Muscle of back (tissue), 13 donors: Measurements from ENCODE around the gene IRX2. TPM values are rescaled to one million over a fixed set of nuclear protein-coding genes. Genes with fewer than 3 reads are reported as not detected.
A peak's percentile ranks its signal among the peaks of the same experiment; 100 is the strongest.

Experiments used
- DNase-seq, 3 donors: peaks; one replicate each; pipeline versions ENCODE4 v3.0.0 to v3.0.0-alpha.2; 2013
- long read RNA-seq, 9 donors: transcript quantifications; one replicate each; lab custom pipeline, GENCODE V29; 2026
- polyA plus RNA-seq, 10 donors: library from polyadenylated mRNA; unstranded; fragments of 120-200 nt; gene quantifications; one replicate each; pipeline ENCODE4 v1.2.1, GENCODE V29; 2013; ENCODE audit not compliant: insufficient read length in 10 of 10

IRX2 gene
- polyA plus RNA-seq: 10 to 100 TPM in 2 of 10 donors, under 1 TPM in 8; 0.10 to 23.6 (median 0.20) TPM
- long read RNA-seq, donor 1: 0 reads
- long read RNA-seq, donor 2: 0 reads
- long read RNA-seq, donor 3: 0 reads
- long read RNA-seq, donor 4, partial matches to known transcripts: 0 of 1 reads
- long read RNA-seq, donor 4, other reads (novel, unspliced or antisense): 0 of 1 reads
- long read RNA-seq, donor 5: 0 reads
- long read RNA-seq, donor 6: 0 reads
- long read RNA-seq, donor 7: 0 reads
- long read RNA-seq, donor 8, partial matches to known transcripts: 0 of 3 reads
- long read RNA-seq, donor 8, other reads (novel, unspliced or antisense): 0 of 3 reads
- long read RNA-seq, donor 9: 0 reads

DNA sequence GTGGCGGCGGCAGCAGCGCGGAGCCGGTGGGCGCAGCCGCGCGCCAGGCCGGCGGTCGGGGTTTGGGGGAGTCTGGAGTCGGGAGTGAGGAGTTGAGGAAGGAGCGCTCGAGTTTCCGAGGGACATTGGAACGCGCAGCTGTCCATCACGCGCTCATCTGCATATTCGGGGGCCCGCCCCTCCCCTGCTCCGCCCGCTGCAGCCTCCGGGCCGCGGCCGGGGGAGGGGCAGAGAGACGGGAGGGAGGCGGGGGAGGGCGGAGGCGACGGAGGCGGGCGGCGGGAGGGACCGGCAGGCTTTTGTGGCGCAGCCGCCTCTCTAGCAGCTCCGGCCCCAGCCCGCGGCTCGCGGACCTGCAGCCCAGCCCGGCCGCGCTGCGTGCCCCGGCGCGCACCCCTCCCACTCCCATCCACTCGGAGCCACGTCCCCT is at the start of gene IRX2:
TSS of gene IRX2 (minus strand) at position 86 of the 430 bp plus-strand sequence. CDS start 264 bp downstream, outside the sequence.
- DNase-seq: peak; percentile 85 to 94 (median 90)

DNA sequence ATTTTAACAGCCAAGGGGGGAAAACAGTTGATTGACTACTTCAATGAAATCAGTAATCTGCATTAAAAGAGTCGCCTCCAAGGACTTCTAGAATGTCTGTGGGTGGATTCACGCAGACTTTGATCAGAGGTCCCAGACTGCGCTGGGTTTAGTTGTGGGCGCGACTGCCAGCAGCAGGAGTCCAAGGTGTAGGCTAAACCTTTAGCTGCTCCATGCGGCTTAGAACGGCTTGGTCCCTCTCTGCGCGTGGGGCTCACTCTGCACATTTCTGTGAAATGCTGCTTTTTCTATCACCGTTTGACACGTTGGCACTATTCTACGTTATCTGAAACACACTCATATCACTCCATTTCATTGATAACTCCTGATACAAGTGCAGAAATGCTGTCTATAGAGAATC is 48.6 kb upstream of the IRX2 start:
- DNase-seq: no peak

DNA sequence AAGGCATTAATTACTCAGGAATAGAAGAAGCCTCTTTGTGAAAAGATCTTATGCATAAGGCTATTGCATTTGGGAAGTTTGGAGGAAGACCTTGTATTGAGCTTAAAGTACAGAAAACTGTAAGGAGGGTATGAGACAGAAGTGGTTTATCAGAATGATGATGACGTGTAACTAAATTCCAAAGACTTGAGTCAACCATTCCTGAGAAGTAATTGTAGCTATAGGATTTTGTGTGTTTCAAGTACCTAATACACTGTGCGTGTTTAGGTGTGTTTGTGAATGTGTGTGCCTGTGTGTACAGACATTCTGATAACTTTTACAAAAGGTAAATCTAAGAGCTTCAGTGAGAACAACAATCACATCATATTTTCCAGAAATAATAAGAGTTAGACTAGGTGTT is 46.5 kb upstream of the IRX2 start:
- DNase-seq: peak in 1 of 3 donors; percentile 6

DNA sequence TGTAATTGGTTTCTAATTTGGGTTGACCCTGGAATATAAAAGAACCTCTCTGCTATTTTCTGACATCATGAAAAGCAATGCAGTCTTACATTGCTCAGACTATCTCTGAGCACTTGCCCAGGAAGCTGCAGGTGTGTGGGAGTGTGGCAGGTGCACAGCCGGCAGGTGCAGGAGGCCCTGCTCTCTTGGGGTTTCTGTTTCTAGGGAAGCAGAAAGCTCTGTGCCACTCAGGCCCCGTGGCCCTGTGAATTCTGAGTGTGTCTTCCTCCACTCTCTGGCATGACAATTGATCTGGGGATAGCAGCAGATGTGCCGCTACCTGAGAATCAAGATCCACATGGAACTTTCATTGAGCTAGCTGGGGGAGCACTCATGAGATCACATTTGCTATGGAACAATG is 45.7 kb upstream of the IRX2 start:
- DNase-seq: no peak

DNA sequence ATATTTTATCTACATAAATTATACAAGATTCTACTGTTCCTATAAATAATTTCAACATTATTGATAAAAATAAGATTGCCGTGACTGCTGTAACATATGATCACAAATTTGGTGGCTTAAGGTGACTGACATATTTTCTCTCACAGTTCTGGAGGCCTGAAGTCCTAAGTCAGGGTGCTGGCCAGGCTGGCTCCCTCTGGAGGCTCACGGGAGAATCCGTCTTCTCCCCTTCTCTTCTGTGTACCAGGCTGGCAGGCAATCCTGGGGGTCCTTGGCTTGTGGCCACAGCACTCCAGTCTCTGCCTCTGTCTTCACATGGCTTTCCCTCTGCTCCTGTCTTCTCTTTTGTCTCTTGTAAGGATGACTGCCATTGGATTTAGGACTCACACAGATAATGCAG is 31.7 kb upstream of the IRX2 start:
- DNase-seq: no peak

DNA sequence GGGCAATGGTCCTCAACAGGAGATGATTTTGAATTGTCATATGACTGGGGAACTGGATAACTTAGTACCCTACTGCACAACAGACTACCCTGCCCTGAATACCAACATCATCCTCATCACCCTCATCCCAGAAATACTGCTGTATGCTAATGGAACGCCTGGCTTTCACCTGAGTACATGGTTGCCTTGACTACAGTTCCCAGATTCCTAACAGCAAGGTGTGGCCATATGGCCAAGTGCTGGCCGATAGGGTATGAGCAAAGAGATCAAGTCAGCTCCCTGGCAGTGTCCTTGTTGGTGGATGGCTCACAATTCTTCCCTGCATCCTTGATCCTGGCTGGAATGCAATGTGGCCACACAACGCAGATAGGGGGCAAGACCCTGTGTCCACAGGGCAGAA is 31.2 kb upstream of the IRX2 start:
- no peak for DNase-seq

DNA sequence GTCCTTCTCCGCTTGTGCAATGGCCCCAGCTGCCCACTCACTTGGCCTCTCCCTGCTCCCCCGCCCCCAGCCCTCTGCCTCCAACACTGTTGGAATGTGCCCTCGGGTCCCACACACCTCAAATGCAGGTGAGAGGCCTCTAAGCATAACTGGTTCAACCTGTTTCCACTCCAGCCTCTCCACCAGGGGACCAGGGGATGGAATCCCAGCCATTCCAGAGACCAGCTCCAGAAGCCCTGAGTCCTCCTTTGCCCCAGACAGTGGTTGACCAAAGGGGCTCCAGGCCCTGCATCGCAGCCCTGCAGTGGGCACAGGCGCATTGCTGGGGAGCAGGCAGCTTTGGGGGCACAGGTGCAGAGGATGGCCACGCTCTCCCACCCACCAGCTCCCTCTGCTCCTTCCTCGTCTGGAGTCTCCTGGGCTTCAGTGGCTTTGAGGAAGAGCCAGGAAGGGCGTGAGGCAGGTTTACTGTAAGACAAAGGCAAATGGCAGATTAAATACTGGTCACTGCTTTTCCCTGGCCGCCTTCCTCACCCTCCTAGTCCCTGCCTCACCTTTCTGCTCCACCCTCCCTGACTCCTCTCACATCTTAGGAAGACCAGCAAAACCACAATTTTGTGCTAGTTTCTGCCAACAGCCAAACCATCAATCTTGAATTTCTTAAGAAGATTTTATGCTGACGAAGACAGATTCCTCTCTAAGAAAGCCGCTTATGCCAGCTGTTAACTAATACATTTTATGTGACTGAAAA is 29.1 kb upstream of the IRX2 start:
- DNase-seq: no peak

DNA sequence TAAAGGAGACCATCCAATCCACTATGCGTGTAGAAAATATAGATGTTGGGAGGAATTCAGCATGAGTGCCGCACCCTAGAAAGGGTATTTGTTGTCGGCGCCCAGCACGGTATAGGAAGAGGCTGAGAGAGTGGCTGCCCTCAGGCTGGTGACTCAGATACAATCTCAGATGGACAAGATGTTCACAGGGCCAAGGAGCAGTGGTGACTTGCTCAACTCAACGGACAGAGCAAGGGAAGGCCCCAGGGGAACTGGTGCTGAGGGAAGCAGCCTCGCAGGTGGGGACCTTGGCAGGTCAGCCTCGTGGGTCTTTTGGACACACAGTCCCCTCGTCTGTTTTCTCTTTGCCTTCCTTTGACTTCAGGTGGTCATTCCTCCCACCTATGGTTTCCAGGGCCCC is 28.0 kb upstream of the IRX2 start:
- DNase-seq: no peak

DNA sequence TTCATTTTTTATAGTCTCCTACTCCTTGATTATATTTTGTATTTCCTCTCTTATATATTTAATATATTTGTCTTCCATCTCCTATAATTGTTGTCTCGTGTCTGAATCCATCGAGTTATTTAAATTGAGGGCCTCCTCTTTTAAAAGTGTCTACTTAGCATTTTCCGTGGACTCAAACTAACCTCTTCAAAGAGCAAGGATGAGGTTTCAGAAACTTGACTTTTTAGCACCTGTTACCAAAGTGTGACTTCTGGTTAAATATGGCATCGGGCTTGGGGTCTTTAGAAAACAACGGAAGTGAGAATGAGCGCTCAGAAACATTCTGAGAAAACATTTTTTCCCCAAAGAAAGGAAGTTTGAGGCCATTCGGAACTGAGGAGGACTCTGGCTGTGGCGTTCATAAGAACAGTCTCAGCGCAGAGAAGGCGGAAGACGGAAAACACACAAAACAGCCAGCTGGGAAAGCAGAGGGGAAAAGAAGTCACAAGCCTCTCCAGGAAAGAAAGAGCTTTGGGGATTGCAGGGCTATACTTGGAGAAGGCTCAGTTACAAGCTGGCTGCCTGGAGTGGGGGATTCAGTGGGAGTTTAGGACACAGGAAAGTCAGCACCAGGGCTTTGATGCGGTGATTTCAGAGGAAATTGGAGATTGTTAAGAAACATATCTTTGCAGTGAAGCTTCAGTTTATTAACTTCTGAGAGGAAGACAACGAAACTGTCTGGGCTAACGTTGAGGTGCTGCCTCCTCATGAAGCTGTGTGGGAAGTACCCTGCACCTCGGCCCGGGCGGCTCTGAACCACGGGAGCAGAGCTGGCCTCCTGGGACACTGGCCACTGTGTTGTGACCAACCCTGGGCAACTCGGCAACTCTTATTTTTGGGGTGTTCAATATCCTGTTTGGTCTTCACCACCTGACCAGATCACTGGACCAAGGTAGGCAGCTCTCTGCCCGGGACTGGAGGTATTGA is 25.1 kb upstream of the IRX2 start:
- DNase-seq: no peak

DNA sequence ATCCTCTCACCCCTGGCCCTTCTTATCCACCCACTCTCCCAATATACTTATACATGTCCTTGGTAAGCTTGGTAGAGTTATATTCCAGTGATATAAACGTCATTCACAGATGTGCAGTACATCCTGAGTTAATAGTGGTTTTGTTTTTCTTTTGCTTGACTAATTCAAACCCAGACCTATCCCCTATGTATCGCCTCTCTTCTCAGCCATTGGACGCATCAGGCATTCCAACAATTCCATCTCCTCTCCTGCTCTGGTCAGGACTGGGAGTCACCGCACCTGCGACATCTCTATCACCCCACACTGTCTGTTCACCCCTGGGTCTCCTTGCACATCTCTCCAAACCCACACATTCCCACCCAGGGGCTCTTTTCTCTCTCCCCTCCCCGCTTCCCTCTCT is 21.9 kb upstream of the IRX2 start:
- no peak for DNase-seq

DNA sequence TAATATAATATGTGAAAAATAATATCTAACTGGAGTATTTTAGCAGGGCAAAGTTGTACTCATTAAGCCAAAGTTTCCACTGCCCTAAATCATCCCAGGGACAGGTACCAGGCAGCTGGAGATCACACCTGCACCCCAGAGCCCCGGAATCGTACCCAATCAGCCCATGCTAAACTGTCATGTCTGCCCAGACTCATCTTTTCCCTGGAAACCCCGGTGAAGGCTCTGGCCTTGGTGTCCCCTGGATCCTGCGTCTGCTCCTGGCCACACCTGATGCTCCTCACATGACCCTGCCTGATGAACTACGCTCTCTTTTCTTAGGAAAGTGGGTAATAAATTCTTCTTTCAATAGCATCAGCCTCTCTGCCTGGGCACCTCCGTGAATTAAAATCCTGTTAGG is 15.6 kb upstream of the IRX2 start:
- no peak for DNase-seq

DNA sequence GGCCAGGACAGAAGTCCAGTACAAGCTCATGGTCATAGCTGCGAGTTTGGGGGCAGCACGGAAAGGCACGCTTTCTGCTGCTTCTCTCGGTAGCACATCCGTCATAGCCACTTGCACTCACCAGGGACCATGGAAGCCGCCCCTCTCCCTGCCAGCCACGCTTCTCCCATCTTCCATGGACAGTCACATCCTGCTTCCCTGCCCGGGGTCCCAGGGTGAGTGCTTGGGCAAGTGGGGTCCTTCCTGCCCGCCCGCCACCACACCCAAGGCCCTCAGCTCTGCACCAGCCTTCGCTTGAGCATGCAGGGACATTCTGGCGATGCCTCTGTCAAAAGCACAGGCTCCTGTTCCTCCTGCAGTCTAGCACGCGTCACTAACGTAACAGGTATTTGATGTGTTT is 13.1 kb upstream of the IRX2 start:
- DNase-seq: no peak

DNA sequence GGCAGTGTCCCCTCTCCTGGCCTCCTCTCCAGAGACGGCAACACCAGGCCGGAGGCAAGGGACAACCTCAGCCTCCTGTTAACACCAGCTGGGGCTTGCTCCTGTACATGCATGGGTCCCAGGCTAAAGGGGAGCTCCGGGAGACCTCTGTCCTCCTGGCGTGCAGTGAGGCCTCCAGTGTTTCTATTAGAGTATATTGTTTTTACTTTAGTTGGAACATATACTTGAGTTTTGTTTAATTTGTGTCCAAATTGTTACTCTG is 12.0 kb upstream of the IRX2 start:
- DNase-seq: no peak

DNA sequence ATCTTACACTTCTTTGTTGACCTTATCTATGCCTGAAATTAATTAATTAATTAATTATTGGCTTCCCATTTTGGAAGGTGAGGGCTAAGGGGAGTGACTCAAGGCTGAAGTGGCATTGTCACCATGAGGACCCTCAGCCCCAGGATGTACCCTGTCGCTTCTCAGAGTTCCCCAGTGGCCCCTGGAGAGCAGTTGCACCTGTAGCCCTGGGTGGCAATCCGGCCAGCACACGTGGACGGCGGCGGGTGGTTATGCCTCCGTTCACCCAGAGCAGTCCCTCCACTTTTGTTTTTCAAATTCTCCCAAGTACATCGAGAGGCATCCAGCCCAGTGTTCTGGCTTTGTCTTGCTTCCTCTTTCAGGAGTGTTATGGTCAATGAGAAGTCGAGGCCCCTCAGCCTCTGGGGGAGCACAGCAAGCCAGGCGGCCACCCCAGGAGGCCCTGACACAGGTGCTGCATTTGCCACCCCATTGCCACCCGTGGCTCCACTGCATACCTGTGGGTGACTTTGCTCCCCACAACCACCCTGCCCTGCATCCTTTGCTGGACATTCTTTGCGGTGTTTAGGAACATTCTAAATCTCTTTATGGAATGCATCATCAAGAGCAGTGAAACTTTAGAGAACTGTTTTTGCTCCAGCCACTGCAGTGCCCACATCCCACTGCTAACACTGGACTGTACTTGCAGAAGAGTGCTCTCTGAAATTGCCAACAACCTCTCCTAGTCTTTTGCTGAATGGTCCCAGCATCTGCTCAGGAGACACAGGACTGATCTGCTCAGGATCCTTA is 11.5 kb upstream of the IRX2 start:
- DNase-seq: no peak

DNA sequence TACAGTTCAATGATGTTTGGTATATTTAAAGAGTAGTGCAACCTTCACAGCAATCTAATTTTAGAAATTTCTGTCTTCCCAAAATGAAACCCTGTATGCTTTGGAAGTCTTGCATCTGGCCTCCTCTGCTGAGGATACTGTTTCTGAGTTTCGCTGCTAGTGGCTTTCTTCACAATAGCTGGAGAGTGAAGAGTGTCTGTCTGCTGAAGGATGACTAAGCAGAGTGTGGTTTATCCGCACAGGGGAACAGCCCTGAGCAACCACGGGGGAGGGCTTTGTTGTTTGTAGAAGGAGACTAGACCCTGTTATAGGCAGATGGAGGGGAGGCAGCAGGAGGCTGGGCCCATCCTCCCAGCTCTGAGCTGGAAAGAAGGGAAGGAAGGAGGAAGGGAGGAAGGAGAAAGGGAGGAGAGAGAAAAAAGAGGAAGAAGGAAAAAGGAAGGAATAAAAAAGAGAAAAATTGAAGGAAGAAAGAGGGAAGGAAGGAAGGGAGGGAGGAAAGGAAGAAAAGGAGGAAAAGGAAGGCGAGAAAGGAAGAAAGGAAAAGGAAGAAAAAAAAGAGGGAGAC is 10.5 kb upstream of the IRX2 start:
- DNase-seq: no peak

DNA sequence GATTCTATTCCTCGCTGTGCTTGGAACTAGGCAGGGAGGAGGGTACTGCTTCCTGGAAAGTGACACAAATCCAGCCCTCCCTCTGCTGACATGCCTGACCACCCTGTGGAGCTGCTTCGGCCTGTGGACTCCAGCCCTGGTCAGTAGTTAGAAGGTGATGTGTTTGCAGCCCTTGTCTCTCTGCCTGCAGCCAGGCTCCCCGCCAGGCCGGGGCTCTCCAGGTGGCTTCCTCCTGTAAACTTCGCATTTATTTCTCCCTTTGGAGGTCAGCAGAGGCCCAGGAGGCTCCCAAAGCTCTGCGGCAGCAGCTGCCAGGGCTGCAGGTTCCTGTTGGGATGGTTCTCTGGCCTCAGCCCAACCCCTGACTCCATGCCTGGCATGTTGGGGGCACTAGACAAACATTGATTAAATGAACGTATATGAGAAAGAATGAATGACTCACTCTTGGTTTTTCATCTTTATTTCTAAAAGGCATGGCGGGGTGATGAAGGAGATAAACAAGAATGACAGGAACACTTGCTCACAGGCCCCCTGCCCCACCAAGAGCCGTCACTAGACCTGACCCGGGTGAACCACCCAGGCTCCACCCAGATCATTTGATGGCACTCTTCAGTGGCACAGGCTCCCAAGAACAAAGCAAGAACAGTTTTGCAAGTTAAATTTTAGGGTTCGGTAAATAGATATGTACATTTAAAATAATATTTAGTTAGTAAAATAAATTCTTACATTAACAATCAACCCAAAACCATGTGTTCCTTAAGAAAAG is 8.4 kb upstream of the IRX2 start:
- no peak for DNase-seq

DNA sequence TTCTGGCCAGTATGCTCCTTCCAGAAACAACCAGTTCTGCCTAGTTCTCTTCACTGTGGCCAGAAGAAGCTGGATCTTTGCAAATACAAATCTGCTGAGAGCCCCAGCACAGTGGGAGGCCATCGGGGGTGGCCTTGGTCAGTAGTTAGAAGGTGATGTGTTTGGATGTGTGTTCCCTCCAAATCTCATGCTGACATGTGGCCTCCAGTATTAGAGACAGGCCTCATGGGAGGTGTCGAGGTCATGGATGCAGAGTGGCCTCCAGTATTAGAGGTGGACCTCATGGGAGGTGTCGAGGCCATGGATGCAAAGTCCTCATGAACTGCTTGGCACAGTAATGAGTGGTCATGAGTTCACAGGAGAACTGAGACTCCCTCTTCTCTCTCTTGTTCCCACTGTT is 7.6 kb upstream of the IRX2 start:
- DNase-seq: no peak

DNA sequence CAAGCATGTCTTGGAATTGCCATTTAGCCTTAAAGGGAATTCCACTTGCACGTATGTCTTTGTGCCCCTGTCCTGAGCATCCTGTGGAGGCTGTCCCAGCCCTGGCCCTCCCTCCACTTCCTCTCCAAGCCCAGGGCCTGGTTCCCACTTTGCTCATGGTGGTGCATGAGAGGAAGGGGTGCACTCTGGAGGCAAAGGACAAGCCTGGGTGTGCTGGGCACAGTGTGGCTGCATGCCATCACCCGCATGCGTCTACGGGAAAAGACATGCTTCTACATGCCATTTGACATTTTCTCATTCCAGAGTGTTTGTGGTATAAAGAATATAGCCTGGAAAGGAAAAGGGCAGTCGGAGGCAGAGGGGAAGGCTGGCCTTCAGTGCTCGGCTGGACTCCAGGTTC is 7.2 kb upstream of the IRX2 start:
- no peak for DNase-seq

DNA sequence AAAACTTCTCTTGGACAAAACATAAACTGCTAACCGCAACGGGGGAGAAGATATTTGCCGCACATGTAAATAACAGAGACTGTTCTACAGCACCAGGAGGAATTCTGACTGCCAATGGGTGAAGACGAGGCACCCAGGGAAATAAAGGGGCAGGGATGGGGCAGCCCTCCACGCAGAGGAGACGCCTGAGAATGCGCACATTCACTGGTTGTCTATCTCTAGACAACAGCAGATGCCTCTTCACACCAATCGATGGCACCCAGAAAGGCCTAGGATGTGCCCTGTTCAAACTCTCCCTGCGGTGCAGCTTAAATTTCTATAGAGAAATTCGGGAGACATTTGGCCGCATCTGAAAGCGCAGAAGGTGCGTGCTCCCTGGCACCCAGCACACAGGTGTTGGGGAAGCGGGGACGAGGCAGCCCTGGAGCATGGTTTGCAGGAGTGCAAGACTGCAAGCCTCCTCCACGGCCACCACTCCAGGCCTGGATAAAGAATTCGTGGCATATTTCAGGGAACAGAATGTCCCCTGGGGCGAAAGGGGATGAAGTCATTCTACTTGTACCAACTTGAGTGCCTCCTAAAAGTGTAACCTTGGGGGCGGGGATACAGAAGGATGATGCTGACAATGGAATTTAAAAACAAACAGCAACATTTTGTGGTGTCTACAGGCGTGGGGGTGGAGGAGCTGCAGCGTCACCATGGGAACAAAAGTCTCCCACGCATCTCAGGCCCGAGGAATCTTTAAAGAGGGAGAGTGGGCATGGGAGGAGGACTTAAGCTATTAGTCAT is 6.3 kb upstream of the IRX2 start:
- no peak for DNase-seq
